Amniotic epithelial cell (primary cell): Measurements from ENCODE around the gene URGCP.
A peak's percentile ranks its signal among the peaks of the same experiment; 100 is the strongest.

Experiments
- DNase-seq: peaks from one replicate; pipeline ENCODE4 v3.0.0-alpha.2; 2010; ENCODE audit warnings: low read depth

Gene URGCP, protein sequence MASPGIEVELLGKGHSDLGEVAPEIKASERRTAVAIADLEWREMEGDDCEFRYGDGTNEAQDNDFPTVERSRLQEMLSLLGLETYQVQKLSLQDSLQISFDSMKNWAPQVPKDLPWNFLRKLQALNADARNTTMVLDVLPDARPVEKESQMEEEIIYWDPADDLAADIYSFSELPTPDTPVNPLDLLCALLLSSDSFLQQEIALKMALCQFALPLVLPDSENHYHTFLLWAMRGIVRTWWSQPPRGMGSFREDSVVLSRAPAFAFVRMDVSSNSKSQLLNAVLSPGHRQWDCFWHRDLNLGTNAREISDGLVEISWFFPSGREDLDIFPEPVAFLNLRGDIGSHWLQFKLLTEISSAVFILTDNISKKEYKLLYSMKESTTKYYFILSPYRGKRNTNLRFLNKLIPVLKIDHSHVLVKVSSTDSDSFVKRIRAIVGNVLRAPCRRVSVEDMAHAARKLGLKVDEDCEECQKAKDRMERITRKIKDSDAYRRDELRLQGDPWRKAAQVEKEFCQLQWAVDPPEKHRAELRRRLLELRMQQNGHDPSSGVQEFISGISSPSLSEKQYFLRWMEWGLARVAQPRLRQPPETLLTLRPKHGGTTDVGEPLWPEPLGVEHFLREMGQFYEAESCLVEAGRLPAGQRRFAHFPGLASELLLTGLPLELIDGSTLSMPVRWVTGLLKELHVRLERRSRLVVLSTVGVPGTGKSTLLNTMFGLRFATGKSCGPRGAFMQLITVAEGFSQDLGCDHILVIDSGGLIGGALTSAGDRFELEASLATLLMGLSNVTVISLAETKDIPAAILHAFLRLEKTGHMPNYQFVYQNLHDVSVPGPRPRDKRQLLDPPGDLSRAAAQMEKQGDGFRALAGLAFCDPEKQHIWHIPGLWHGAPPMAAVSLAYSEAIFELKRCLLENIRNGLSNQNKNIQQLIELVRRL

DNA sequence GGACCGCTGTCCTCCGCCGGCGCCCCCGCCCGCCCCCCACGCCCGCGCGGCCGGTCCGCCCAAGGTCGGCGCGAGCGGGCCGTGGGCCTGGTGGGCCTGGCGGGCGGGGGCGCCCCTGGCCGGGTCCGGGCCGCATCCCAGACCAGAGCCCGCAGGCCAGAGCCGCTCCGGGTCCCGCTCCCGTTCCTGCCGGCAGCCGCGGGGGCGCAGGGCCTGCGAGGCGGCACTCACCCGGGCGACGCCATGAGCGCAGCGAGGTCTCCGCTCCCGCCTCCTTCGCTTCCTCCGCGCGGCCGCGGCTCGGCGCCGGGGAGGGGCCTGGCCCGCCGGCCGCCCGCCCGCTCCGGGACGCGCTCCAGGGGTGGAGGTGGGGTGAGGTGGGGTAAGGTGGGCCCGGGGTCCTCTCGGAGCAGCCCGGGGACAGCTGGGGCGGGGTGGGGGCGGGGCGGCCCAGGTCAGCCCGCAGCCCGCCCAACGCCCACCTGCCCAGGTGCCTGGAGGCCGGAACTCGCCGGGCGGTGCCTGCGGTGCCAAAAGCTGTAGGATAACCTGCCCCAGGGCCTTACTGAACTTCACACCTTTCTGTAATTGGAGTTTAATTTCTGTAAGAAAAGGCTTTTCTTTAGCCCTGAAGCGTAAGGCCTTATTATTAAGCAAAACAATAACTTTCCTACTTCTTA lies at the start of gene URGCP:
TSS of gene URGCP (minus strand) at position 266 of the 680 bp plus-strand sequence. CDS start at position 245, 21 bp downstream.
- DNase-seq, result peak; percentile 23

DNA sequence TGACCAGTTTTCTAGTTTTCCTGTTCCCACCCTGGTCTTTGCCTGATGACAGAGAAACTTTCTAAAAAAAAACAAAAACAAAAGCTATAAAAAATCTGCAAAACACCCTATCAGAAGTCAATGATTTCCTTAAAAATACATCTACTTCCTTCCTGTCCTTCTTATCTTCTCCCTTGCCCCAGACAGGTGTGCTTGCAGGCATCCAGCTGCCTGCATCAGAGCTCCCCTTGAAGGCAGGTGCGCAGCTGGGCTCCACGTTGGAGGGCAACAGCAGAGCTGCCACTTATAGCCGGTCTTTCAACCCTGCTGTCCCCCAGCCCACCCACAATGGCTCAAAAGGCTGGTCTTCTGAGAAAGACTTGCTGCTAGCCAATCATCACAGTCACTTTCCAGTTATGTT lies 49.6 kb upstream of the URGCP start:
- no peak for DNase-seq

DNA sequence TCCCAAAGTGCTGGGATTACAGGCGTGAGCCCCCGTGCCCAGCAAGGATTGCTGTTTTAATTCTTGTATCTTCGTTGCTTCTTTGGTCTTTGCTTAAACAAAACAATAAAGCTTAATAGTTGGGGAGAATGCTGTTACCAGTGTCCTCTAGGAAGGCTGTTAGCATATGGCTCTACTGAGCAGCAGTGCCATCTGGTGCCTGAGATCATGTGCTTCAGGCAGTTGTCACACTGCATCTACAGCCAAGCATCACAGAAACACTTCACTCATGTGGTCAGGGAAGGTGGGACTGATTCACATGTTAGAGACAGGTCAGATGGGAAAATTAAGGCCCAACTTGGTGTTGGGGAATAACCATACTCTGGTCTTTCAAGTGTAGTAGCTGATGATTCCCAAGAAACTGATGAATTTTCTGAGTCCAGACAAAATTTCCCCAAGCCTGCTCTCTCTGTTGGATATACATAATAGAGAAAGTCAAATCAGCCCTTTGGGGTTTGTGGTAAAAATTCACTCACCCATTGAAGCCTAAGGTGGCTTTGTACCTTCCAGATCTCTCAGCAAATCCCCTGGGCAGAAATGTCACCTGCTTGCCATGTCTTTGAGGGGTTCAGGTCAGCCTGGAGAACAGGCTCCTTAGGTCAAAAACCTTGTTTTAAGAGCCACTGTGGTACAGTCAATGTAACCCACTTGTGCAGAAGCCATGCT lies 48.3 kb upstream of the URGCP start:
- peak; percentile 56 for DNase-seq

DNA sequence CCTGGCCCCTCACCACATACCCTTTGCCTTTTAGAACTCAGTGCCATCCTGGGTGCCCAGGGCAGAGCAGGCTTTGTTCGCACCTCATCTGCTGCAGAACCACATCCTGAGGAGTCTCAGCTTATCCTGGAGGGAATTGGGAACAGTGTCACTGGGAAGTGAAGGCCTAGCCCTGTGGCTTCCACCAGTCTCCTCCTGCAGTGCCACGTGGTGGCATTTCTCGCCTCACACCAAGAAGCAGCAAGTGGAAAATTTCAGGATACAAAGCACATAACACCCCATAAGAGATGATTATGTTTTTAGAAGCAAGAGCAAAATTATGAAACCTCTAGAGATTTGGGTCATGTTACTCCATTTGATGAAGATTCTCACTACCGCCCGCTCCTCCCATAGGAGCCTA lies 46.7 kb upstream of the URGCP start:
- DNase-seq, result no peak

DNA sequence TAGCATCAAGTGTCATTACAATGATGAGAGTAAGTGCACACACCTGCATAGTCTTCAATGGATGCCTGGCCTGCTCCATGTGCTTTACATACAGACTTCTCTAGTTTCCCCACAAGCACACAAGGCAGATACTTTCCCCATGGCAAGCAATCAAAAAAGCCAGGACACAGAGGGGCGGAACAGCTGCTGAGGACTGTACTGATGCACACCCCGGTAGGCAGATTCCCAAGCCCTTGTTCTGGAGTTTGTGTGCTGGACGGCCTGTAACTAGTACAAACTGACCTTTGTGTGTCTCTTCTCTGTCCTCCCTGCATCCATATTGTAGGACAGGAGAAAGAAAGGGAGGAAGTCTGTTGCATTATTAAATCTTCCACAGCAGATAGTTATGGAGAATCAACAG lies 45.6 kb upstream of the URGCP start:
- no peak for DNase-seq

DNA sequence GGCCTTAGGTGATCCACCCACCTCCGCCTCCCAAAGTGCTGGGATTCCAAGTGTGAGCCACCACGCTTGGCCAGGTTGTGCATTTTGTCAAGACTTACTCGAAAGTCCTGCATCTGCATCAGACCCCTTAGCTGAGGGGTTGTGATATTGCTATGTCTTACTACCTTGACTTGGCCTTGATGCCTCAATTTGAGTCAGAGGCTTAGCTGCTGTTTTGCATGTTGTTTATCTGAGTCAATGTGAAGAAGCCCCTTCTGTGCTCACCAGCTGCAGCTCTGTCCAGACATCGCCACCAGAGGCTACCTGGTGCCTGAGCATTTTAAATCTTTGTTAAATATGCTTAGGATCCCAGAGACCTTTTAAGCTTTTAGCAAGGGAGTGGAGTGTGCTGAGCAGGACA lies 37.9 kb upstream of the URGCP start:
- DNase-seq, result peak; percentile 8

DNA sequence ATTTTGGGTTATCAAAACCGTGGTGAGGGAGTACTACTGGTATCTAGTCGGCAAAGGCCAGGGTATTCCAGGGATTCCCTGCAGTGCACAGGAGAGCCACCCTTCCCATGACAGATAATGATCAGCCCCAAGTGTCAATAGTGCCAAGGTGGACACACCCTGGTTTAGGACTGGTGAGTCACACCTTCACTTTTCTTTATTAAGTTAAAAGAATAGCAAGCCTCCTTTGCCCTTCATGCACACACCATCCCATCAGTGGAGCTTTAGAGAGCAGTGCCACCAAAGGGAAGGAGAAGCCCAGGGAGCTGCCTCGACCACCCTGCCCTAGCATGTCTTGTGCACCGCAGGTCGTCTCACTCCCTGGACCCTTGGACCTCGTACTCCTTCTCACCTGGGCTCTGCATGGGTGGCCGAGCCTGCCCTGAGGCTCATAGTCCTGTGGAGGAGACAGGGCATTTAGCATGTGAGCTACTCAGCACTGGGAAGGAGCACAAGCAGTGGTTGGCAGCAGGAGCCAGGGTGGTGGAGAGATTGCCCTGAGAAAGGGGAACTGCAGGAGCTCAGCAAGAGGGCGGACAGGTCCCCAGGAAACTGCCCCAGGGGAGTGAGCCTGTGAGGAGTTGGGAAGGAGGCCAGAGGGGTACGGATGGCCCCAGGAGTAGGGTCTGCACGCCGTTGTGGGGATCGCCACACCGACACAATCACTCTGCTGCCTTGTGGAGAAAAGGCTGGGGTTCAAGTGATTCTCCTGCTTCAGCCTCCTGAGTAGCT lies 37.2 kb upstream of the URGCP start:
- no peak for DNase-seq

DNA sequence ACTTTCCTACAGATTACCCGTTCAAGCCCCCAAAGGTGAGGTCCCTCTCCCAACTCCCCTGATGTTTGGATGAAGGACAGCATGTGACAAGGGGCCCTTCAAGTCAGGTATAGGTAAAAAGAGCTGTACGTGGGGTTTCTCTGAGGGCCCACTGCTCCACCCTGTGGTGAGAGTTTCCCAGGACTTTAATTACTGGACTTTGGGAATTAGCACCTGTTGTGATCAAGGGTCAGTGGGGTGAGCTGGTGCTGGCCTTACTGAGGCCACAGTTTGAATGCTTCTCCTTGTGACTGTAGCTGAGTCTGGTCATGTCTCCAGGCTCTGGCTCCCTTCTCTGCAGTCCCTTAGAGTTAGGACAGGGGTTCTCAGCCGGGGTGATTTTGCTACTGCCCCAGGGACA lies 36.6 kb upstream of the URGCP start:
- DNase-seq, result no peak

DNA sequence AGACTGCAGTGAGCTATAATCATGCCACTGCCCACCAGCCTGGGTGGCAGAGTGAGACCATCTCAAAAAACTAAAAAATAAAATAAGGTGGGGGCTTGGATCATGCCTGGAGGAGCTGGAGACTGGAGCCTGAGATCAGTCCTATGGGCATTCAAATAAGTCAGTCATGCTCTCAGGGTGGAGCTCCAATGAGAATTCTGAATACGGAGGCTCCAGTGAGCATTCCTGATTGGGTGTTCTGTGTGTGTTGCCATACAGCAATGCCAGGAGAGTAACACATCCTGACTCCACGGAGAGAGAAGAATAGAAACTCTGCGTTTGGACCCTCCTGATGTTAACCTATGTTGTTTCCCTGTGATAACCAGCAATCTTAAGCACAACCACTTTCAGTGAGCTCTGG lies 35.9 kb upstream of the URGCP start:
- no peak for DNase-seq

DNA sequence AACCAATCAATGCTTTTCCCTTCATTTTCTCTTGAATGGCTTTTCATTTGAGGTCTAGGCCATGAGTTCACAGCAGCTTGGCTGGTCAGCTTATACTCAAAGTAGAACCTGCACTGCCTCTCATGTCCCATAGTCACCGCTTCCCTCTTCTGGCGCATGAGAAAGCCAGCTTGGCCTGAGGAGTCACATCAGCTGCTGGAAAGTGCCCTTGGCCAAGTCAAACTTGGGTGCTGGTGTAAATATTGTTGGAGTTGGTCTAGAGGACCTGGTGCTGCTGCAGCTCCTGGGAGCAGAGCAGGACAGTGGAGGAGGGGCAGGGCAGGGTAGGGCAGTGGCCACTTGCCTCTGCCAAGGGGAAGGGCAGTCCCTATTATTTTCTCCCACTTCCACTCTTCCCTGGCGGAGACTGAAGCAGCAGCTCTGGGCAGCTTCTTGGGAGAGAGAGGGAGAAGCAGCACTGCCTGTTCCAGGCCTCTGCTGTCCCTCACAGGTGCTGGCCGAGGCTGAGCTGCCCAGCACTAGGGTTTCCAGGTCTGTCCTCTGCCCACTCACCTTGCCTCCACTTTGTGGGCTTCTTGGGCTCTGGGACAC lies 32.6 kb upstream of the URGCP start:
- no peak for DNase-seq

DNA sequence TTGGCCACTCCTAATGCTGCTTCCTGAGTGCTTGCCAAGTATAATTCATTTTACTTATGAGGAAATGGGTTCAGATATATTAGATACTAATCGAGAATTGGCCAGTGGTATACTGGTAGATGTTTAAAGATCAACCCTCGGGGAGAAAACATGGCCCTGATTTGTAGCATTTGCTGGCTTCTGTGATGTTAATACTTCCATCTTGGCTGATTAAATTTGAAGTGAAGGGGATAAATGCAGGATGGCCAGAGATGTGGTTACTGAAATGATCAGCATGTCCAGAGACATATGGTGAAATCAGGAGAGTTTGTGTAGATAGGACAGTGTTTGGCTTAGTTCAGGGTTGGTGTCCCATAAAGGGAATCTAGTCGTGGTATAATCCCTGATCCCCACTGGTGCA lies 31.0 kb upstream of the URGCP start:
- DNase-seq, result no peak

DNA sequence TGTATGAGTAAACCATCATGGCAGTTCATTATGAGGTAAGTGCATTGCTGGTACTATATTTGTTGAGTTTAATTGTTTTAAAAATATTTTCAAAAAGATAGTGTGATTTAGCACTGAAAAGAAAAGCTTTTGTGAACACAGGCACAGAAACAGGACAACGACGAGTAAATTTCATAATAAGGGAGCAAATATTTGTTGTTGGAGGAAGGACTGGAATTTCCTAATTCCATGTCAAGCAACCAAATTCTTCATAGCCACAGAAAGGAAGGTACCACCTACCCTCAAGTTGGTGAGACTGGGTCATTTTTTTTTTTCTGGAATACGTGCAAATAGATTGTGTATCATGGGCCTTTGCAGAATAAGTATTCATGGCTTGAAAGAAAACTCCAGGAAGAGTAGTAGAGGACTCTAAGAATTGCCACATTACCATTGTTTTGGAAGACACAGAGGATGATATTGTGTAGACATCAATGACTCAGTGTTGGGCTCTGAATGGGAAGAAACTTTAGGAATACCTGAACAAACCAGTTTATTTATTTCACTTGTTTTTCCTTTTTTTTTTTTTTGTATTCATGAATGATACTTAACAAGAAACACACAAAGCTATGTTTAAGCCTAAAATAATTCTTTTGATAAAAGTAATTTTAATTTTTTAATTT lies 27.6 kb upstream of the URGCP start:
- no peak for DNase-seq

DNA sequence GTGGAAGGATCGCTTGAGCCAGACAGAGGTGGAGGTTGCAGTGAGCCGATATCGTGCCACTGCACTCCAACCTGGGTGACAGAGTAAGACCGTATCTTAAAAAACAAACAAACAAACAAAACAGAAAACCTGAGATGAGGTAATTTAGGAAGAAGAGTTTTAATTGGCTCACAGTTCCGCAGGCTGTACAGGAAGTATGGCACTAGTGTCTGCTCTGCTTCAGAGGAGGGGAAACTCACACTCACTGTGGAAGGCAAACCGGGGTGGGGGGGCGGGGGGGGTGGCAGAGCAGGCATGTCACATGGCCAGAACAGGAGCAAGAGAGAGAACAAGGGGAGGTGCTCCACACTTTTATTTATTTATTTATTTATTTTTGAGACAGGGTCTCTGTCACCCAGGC lies 24.9 kb upstream of the URGCP start:
- DNase-seq, result no peak

DNA sequence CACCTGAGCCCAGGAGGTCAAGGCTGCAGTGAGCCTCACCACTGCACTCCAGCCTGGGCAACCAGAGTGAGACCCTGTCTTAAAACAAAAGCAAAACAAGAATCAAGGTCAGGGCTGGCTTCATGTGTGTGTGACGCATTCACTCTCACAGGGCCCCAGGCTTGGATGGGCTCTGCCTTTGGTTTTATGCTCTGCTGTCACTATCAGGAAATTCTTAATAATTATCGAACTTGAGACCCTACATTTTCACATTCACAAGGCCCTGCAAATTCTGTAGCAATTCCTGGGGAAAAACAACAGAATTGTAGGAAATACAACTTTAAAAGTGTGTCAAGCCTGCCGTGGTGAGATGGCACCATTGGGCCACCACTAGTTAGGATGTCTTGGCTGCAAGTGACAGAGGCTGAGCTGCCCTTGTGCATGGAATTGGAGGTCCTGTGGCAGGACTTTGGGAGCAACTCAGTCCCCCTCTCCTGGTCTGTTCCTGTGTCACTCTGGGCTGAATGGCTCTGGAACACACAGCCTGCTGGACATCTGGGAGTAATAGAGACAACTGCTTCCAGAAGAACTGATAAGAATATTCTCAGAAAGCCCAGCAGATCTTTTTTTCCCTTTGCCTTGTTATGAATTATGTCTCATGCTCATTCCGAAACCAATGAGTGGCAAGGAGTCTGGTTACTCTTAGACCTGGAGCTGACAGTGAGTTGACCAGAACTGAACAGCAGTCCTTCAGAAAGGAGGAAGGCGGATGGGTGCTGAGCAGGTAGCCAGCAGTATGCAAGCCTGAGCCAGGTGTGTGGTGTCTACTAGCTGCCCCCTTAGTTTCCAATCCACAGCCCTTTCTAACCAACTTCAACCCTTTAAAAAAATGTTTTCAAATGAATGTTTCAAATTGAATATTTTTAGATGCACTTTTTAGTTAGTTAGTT lies 23.4 kb upstream of the URGCP start:
- DNase-seq, result no peak

DNA sequence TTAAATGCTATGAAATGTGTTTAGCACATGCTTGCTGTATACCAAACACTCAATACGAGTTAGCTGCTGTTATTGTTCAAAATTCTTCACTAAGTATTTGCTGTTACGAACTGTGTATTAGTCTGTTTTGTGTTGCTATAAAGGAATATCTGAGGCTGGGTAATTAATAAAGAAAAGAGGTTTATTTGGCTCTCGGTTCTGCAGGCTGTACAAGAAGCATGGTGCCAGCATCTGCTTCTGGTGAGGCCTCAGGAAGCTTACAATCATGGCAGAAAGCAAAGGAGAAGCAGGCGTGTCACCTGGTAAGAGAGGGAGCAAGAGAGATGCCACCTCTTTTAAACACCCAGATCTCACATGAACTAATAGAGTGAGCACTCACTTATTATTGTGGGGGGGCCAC lies 21.4 kb upstream of the URGCP start:
- DNase-seq, result no peak

DNA sequence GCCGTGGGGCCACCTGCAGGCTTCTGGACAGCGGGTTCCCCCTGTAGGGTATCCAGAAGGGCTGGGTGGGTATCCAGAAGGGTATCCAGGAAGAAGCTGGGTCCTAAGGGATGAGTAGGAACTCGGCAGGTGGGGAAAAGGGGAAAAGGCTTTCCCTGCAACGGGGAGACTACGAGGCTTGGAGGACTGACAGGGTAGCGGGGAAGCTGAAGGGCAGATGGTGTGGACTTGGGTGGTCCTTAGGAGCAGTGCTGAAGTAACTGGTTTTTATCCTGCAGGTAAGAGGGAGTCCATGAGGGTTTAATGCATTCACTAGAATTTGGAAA lies 20.4 kb upstream of the URGCP start:
- DNase-seq, result no peak

DNA sequence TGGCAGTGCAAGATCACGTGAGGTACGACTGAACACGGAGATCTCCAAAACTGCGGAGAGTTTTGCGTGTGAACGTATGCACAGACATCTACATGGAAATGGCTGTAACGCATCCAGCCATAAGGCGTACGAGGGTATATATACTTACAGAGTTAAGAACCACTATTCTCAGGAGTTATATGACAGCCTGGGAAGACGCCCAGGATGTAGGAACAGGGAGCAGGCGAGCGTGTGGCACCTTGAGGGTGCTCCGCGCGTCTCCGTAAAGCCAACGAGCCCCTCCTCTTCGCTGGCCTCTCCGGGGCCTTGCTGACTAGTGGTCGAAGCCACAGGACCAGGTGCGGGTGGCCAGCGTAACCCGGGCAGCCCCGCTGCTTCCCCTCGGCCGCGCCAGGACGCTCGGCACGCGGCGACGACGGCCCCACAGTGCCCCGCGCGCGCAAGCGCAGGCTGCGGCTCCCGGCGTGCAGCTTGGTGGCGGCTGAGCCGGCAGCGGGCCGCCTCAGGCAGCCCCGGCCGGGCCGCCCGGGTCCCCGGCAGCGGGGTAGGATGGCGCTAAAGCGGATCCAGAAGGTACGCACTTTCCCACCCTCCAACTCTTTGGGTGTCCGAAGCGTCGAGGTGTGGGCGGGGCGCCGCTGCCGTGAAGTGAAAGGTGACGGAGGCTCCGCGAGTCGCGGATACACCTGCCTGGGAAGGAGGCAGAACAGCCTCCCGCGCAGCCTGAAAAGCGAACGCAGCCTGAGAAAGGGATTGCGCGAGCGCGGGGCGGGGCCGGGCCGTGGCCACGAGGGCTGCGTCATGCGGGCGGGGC lies 19.8 kb upstream of the URGCP start, which contains the start of gene UBE2D4:
TSS of gene UBE2D4 (plus strand) at position 453 of the 814 bp plus-strand sequence. CDS start at position 550, 97 bp downstream.
- peak; percentile 61 for DNase-seq

DNA sequence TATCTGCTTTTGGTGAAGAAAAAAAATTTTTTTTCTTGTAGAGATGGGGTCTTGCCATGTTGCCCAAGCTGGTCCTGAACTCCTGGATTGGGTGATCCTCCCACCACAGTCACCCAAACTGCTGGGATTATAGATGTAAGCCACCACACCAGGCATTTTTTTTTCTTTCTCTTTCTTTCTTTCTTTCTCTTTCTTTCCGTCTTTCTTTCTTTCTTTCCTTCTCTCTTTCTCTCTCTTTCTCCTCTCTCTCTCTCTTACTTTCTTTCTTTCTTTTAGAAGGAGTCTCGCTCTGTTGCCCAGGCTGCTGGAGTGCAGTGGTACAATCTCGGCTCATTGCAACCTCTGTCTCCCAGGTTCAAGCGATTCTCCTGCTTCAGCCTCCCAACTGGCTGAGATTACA lies 16.3 kb upstream of the URGCP start:
- DNase-seq, result no peak
